Measurements from ENCODE around the gene RPL10. TPM values are rescaled to one million over a fixed set of nuclear protein-coding genes. Genes with fewer than 3 reads are reported as not detected.
A peak's percentile ranks its signal among the peaks of the same experiment; 100 is the strongest.

RPL10 gene
- total and polyA plus RNA-seq, 9 of the 15 experiments (the other 6 are each of a cell fraction or from before 2014, with no cell fraction given): 3,774 to 7,600 (median 5,014) TPM

- peak; percentile 88; the same call in 1 of the 2 replicates for TF ChIP-seq RREB1 (CRISPR knock-in tag; IDR thresholded peaks at IDR 0.05)
- TF ChIP-seq ZNF507 (tag; conservative IDR thresholded peaks at IDR 0.05): no peak
- TF ChIP-seq NR1H2 (CRISPR knock-in tag; IDR thresholded peaks at IDR 0.05): no peak
- no peak for TF ChIP-seq RBM22 (IDR thresholded peaks at IDR 0.05; ENCODE audit: low read depth, low read length, poor library complexity, severe bottlenecking)
- peak; percentile 44; the same call in 1 of the 2 replicates for TF ChIP-seq THAP7 (CRISPR knock-in tag; IDR thresholded peaks at IDR 0.05)
- no peak for TF ChIP-seq KDM2B (CRISPR knock-in tag; IDR thresholded peaks at IDR 0.05)
- peak; percentile 71 for TF ChIP-seq POLR2G (IDR thresholded peaks at IDR 0.05; ENCODE audit: low read depth, low read length)
- TF ChIP-seq MEF2D (tag; conservative IDR thresholded peaks at IDR 0.05; ENCODE audit: low read depth): no peak
- no peak for TF ChIP-seq SNIP1 (IDR thresholded peaks at IDR 0.05; ENCODE audit: low read depth)
- TF ChIP-seq SMAD4 (CRISPR knock-in tag; conservative IDR thresholded peaks at IDR 0.05): peak; percentile 91
- no peak for TF ChIP-seq POU5F1 (IDR thresholded peaks at IDR 0.05; ENCODE audit: borderline replicate concordance, low read depth, low read length, partially characterized antibody)
- TF ChIP-seq SPI1 (IDR thresholded peaks at IDR 0.05; ENCODE audit: borderline replicate concordance, low read depth, low read length): no peak
- 0 out of 2 replicates have a peak, but pooled peaks have one; percentile 69 for TF ChIP-seq SLC30A9 (CRISPR knock-in tag; IDR thresholded peaks at IDR 0.05)
- TF ChIP-seq JUNB (CRISPR knock-in tag; conservative IDR thresholded peaks at IDR 0.05): no peak
- TF ChIP-seq RB1 (IDR thresholded peaks at IDR 0.05; ENCODE audit: low read depth): peak; percentile 77; the same call in 1 of the 2 replicates
- TF ChIP-seq TRIM28 (IDR thresholded peaks at IDR 0.05): no peak
- peak; percentile 85 for TF ChIP-seq CXXC5 (CRISPR knock-in tag; IDR thresholded peaks at IDR 0.05)
- TF ChIP-seq NR4A1 (CRISPR knock-in tag; IDR thresholded peaks at IDR 0.05): no peak
- TF ChIP-seq NR4A1 (tag; IDR thresholded peaks at IDR 0.05): no peak
- peak; percentile 52 for TF ChIP-seq TBP (optimal IDR thresholded peaks at IDR 0.05; ENCODE audit: low read depth, low read length)
- peak; percentile 50; the same call in 1 of the 2 replicates for TF ChIP-seq CREM (IDR thresholded peaks at IDR 0.05; ENCODE audit: low read depth)
- TF ChIP-seq THRA (IDR thresholded peaks at IDR 0.05): no peak
Observed at GRCh38 chrX:154436983-154437752, 39.0 kb downstream of the RPL10 start, which contains the start of gene GDI1 (continued).

Measured in K562 (cell line).